Measurements from ENCODE around the gene RPS25.
A peak's percentile ranks its signal among the peaks of the same experiment; 100 is the strongest.

Gene RPS25

GRCh38 chr11:119057000-119057769 lies 39.0 kb upstream of the RPS25 start, which contains the start of gene HYOU1:
Gene HYOU1, minus strand, starts transcription at chr11:119057205. Its CDS starts 1,045 bp downstream, at chr11:119056160.
- TF ChIP-seq, protein P1, sequence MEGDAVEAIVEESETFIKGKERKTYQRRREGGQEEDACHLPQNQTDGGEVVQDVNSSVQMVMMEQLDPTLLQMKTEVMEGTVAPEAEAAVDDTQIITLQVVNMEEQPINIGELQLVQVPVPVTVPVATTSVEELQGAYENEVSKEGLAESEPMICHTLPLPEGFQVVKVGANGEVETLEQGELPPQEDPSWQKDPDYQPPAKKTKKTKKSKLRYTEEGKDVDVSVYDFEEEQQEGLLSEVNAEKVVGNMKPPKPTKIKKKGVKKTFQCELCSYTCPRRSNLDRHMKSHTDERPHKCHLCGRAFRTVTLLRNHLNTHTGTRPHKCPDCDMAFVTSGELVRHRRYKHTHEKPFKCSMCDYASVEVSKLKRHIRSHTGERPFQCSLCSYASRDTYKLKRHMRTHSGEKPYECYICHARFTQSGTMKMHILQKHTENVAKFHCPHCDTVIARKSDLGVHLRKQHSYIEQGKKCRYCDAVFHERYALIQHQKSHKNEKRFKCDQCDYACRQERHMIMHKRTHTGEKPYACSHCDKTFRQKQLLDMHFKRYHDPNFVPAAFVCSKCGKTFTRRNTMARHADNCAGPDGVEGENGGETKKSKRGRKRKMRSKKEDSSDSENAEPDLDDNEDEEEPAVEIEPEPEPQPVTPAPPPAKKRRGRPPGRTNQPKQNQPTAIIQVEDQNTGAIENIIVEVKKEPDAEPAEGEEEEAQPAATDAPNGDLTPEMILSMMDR (conservative IDR thresholded peaks at IDR 0.05; ENCODE audit: control insufficient read depth, insufficient read depth, low read depth, low read length) = peak; percentile 12
- peak; percentile 91 for DNase-seq (ENCODE audit: low read depth)
- peak within 1 kb of the TSS; percentile 81 for H3K4me3 ChIP-seq (ENCODE audit: control insufficient read depth, low read depth, low read length)

GRCh38 chr11:119056421-119056999 lies 38.4 kb upstream of the RPS25 start:
- TF ChIP-seq, protein P1 (conservative IDR thresholded peaks at IDR 0.05; ENCODE audit: control insufficient read depth, insufficient read depth, low read depth, low read length) = no peak
- H3K4me3 ChIP-seq (ENCODE audit: control insufficient read depth, low read depth, low read length) = peak overlapping the region; percentile 81
- DNase-seq (ENCODE audit: low read depth) = no peak

- peak; percentile 51 for DNase-seq (ENCODE audit: low read depth)
- H3K4me3 ChIP-seq (ENCODE audit: control insufficient read depth, low read depth, low read length) = peak overlapping the region; percentile 81
Measured at GRCh38 chr11:119055901-119056300, 37.8 kb upstream of the RPS25 start.

GRCh38 chr11:119054418-119054817 lies 36.3 kb upstream of the RPS25 start:
- TF ChIP-seq, protein P1 (conservative IDR thresholded peaks at IDR 0.05; ENCODE audit: control insufficient read depth, insufficient read depth, low read depth, low read length) = no peak
- H3K4me3 ChIP-seq (ENCODE audit: control insufficient read depth, low read depth, low read length) = no peak overlapping the region
- no peak for DNase-seq (ENCODE audit: low read depth)

More at GRCh38 chr11:119055901-119056300, 37.8 kb upstream of the RPS25 start:
- TF ChIP-seq, protein P1 (conservative IDR thresholded peaks at IDR 0.05; ENCODE audit: control insufficient read depth, insufficient read depth, low read depth, low read length) = peak; percentile 5

- H3K4me3 ChIP-seq (ENCODE audit: control insufficient read depth, low read depth, low read length) = no peak overlapping the region
- TF ChIP-seq, protein P1 (conservative IDR thresholded peaks at IDR 0.05; ENCODE audit: control insufficient read depth, insufficient read depth, low read depth, low read length) = no peak
- no peak for DNase-seq (ENCODE audit: low read depth)
Measured at GRCh38 chr11:119052163-119052814, 34.1 kb upstream of the RPS25 start.

DNA sequence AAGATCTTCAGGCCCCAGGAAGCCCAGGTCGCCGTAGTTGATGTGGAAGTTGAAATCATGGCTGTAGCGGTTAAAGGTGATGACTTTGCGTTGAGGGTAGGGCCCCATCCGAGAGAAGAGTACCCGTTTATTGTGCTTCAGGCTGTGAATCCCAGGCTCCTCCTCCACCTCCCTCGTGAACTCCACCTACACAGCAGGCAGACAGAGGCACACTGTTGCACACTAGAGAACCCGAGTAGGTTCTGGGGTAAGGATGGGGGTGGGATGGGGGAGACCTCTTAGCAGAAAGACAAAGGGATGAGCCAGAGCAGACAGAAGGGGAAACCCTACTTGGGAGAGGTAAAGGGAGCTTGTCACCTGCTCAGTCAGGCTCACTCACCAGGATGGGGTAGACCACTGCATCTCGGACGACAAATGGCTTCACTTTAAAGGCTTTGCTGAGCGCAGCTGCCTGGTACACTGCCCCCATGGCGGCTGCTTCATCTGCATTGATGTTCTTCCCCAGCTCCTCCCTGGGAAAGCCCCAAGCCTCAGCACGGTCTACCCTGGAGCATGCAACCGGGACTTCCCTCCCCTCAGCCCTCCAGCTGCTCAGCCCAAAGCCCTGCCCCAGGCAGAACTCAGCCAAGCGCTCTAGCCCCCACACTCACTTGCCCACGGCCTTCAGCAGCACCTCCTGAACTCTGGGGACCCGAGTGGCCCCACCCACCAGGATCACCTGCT lies 33.5 kb upstream of the RPS25 start:
- TF ChIP-seq, protein P1 (conservative IDR thresholded peaks at IDR 0.05; ENCODE audit: control insufficient read depth, insufficient read depth, low read depth, low read length) = no peak
- H3K4me3 ChIP-seq (ENCODE audit: control insufficient read depth, low read depth, low read length) = no peak overlapping the region
- no peak for DNase-seq (ENCODE audit: low read depth)
